MCF 10A (cell line): ENCODE data around the gene LCLAT1. TPM values are rescaled to one million over a fixed set of nuclear protein-coding genes. Genes with fewer than 3 reads are reported as not detected.
"Not testable (repeated sequence)": the region's sequence is repeated elsewhere in the genome, so short reads cannot be mapped to it uniquely, and the experiment has no call there.

Experiments
- BruUV-seq: library from RNA; stranded (reverse); fragments of 400-500 nt; replicated peaks from 2 replicates; lab custom pipeline; 2021; lab: Mats Ljungman, UMichigan
- CTCF ChIA-PET: fragments of 300-600 bp; sonication (Branson Sonifier 250); formaldehyde crosslinking; extraction: SDS; loops from one replicate; lab custom pipeline; 2021; ENCODE audit warnings: antibody characterized with exemption, inconsistent platforms; lab: Yijun Ruan, JAX
- POLR2A ChIA-PET: fragments of 300-600, 350-650 bp; sonication (Branson Sonifier 250); formaldehyde crosslinking; extraction: SDS; loops from one replicate; lab custom pipeline; 2020; ENCODE audit warnings: antibody characterized with exemption, inconsistent platforms; lab: Yijun Ruan, JAX
- DNase-seq: peaks from one replicate; pipeline ENCODE4 v3.0.0-alpha.2; 2018; ENCODE audit not compliant: unreplicated experiment
- H3K27ac Mint-ChIP-seq: one replicate; pipeline ENCODE4 v1.8.0; 2022; ENCODE audit warnings: mild to moderate bottlenecking, low read depth, mixed read lengths; ENCODE audit not compliant: unreplicated experiment
- H3K27me3 Mint-ChIP-seq: one replicate; pipeline ENCODE4 v1.8.0; 2022; ENCODE audit warnings: mixed read lengths; ENCODE audit not compliant: insufficient read depth, unreplicated experiment
- H3K36me3 Mint-ChIP-seq: one replicate; pipeline ENCODE4 v1.8.0; 2022; ENCODE audit warnings: mild to moderate bottlenecking, moderate library complexity, mixed read lengths; ENCODE audit not compliant: insufficient read depth, unreplicated experiment
- H3K4me1 Mint-ChIP-seq: one replicate; pipeline ENCODE4 v1.8.0; 2022; ENCODE audit warnings: mixed read lengths; ENCODE audit not compliant: insufficient read depth, unreplicated experiment
- H3K4me3 Mint-ChIP-seq: one replicate; pipeline ENCODE4 v1.8.0; 2022; ENCODE audit warnings: mild to moderate bottlenecking, moderate library complexity, mixed read lengths; ENCODE audit not compliant: unreplicated experiment
- H3K9me3 Mint-ChIP-seq: one replicate; pipeline ENCODE4 v1.8.0; 2022; ENCODE audit warnings: mixed read lengths; ENCODE audit not compliant: unreplicated experiment
- intact Hi-C: fragments of 100-400 bp; cut with micrococcal nuclease; formaldehyde crosslinking; loops from 2 replicates; pipeline ENCODE4 v1.14.1; 2022
- total RNA-seq: library from RNA; stranded (reverse); gene quantifications from 2 replicates; pipeline ENCODE4 v1.2.3, GENCODE V29; 2022
- TF ChIP-seq, protein P1 (sequence below): fragments of 200-600 bp; IDR thresholded peaks from one replicate; pipeline ENCODE4 v1.8.0; 2022; ENCODE audit warnings: antibody characterized with exemption, mild to moderate bottlenecking; ENCODE audit not compliant: unreplicated experiment

Gene LCLAT1
- total RNA-seq, 1 experiment from 2014 or later: 27.5 TPM

DNA sequence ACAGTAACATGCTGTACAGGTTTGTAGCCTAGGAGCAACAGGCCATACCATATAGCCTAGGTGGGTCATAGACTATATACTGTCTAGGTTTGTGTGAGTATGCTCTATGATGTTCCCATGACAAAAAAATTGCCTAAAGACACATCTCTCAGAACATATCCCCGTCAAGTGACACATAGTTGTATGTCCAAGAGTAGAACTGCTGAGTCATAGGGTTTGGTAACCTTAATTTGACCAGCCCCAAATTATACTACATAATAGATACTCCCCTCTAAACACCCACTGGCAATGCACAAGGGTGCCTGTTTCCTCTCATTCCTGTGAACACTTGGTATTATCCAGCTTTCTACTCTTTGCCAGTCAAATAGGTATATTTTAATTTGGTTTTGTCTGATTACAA, 161.6 kb downstream of the LCLAT1 start:
- ChIA-PET POLR2A (interaction anchor here (1.7 kb wide), 1 partner anchor 10 kb away, joined by 5 read pairs; no protein-coding TSS in a partner anchor), CTCF (interaction anchor here (0.6 kb wide), 1 partner anchor 227 kb away, joined by 3 read pairs; no protein-coding TSS in a partner anchor)
- Mint-ChIP-seq H3K27me3 (no peaks in the 10 kb centered on the region), H3K9me3 (no peaks in the 10 kb centered on the region), H3K27ac (no peak overlapping the region), H3K4me3 (no peak overlapping the region), H3K36me3 (no peaks in the 10 kb centered on the region), H3K4me1 (no peaks in the 10 kb centered on the region)
- TF ChIP-seq, protein P1, sequence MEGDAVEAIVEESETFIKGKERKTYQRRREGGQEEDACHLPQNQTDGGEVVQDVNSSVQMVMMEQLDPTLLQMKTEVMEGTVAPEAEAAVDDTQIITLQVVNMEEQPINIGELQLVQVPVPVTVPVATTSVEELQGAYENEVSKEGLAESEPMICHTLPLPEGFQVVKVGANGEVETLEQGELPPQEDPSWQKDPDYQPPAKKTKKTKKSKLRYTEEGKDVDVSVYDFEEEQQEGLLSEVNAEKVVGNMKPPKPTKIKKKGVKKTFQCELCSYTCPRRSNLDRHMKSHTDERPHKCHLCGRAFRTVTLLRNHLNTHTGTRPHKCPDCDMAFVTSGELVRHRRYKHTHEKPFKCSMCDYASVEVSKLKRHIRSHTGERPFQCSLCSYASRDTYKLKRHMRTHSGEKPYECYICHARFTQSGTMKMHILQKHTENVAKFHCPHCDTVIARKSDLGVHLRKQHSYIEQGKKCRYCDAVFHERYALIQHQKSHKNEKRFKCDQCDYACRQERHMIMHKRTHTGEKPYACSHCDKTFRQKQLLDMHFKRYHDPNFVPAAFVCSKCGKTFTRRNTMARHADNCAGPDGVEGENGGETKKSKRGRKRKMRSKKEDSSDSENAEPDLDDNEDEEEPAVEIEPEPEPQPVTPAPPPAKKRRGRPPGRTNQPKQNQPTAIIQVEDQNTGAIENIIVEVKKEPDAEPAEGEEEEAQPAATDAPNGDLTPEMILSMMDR: no peak
- peak; percentile 35 for DNase-seq
- BruUV-seq: no TSS peak
- intact Hi-C loops: no loop called here

DNA sequence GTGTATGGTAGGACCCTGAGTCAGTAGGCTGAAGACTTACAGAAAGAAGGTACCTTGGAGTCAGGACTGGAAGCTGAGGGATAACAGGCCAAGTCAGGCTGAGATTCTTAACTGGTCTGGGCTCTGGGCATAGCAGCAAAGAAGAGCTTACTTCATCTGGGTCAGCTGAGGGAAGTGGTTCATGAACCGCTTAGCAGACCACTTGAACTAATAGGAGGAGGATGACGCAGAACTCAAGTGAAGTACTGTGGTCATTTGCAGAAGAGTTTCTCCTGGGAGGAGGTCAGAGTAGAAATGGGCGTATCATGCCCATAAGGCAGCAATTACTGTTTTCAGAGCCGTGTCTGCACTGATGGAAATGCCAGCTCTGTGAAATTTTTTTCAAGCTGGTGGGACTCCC, 164.5 kb downstream of the LCLAT1 start:
- intact Hi-C loops: no loop called here
- TF ChIP-seq, protein P1: no peak
- CTCF ChIA-PET: no interaction called here

DNA sequence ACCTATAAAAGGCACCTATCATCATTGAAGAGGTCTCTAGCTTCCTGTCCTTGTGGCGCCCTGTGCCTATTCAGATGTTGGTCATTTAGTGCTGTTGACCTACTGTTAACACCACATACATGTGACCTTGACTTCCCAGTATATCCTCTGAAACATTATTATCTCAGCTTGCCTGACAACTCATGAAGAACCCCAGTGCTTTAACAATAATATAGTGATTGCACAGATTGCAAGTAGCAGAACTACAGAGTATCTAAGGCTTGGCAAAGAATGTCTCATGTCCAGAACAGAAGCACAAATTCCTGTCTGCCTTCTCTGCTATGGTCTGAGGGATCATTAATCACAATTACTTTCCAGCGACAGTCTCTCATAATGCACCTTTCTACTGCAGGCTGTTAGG, 165.3 kb downstream of the LCLAT1 start:
- CTCF ChIA-PET: no interaction called here
- POLR2A ChIA-PET: interaction anchor here (1.5 kb wide), 1 partner anchor 13 kb away, joined by 6 read pairs; no protein-coding TSS in a partner anchor
- Mint-ChIP-seq H3K9me3 (no peaks in the 10 kb centered on the region), H3K4me1 (no peaks in the 10 kb centered on the region), H3K27me3 (no peaks in the 10 kb centered on the region), H3K36me3 (no peaks in the 10 kb centered on the region), H3K4me3 (no peak overlapping the region), H3K27ac (no peak overlapping the region)
- TF ChIP-seq, protein P1: no peak
- no TSS peak for BruUV-seq
- intact Hi-C loops: no loop called here
- no peak for DNase-seq

More for the DNA sequence above, 164.5 kb downstream of the LCLAT1 start:
- Mint-ChIP-seq H3K4me1 (no peaks in the 10 kb centered on the region), H3K9me3 (no peaks in the 10 kb centered on the region), H3K36me3 (no peaks in the 10 kb centered on the region), H3K27me3 (no peaks in the 10 kb centered on the region), H3K4me3 (no peak overlapping the region), H3K27ac (no peak overlapping the region)
- no TSS peak for BruUV-seq
- no peak for DNase-seq
- POLR2A ChIA-PET: interaction anchor here (1.5 kb wide), 1 partner anchor 14 kb away, joined by 6 read pairs; no protein-coding TSS in a partner anchor

DNA sequence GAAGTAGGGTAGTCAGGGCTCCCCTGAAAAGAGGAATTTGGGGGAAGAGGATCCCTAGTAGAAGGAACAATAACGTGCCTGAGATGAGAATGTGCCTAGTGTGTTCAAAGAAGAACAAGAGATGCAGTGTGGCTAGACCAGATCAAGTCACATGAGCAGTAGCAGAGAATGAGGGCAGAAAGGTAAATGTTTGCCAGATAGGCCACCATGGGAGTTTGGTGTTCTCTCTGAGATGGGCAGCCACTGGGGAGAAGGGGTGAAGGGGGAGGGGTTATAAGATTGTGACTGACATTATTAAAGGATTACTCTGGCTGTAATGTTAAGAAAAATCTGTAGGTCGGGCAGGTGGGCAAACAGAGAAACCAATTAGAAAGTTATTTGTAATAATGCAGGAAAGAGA, 166.0 kb downstream of the LCLAT1 start:
- no TSS peak for BruUV-seq
- H3K4me1 Mint-ChIP-seq: no peaks in the 10 kb centered on the region
- POLR2A ChIA-PET: no interaction called here
- H3K27ac Mint-ChIP-seq: no peak overlapping the region
- H3K4me3 Mint-ChIP-seq: no peak overlapping the region
- intact Hi-C loops: no loop called here
- no peaks in the 10 kb centered on the region for H3K9me3 Mint-ChIP-seq
- no peaks in the 10 kb centered on the region for H3K36me3 Mint-ChIP-seq
- CTCF ChIA-PET: no interaction called here
- no peaks in the 10 kb centered on the region for H3K27me3 Mint-ChIP-seq
- no peak for DNase-seq
- TF ChIP-seq, protein P1: no peak

DNA sequence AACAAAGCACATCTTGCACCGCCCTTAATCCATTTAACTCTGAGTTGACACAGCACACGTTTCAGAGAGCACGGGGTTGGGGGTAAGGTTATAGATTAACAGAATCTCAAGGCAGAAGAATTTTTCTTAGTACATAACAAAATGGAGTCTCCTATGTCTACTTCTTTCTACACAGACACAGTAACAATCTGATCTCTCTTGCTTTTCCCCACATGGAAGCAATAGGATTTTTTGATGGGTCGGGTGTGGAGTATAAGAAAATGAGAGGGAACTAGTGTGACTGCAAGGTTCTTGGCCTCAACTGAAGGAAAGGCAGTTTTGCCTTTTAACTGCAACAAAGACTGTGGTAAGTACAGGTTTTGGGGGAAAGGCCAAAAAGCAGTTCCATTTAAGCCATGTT, 167.2 kb downstream of the LCLAT1 start:
- DNase-seq, H3K27me3 Mint-ChIP-seq, H3K36me3 Mint-ChIP-seq, H3K4me3 Mint-ChIP-seq, intact Hi-C loops, H3K4me1 Mint-ChIP-seq, H3K9me3 Mint-ChIP-seq, BruUV-seq, POLR2A ChIA-PET, H3K27ac Mint-ChIP-seq: not testable (repeated sequence)
- CTCF ChIA-PET: interaction anchor here (0.5 kb wide), 1 partner anchor 1879 kb away, joined by 3 read pairs; no protein-coding TSS in a partner anchor
